Activated naive CD4-positive, alpha-beta T cell treated with anti-CD3 and anti-CD28 coated beads, Interleukin-2, amount 50 U/mL, for 72 hours (primary cell): ENCODE measurements around the gene ATG2A. TPM values are rescaled to one million over a fixed set of nuclear protein-coding genes. Genes with fewer than 3 reads are reported as not detected.

Experiments used
- ATAC-seq, 2 donors: fragments of 150-1000 bp; cut with Tn5 transposase; 2 replicates each; pipeline ENCODE4 v1.10.0; 2021; ENCODE audit warnings: mild to moderate bottlenecking in 2 of 2, moderate library complexity in 2 of 2
- DNase-seq, 2 donors: peaks; one replicate each; pipeline ENCODE4 v3.0.0; 2021 to 2022; ENCODE audit warnings: low spot score in 2 of 2
- H3K27ac Mint-ChIP-seq, 2 donors: one replicate each; pipeline ENCODE4 v1.8.0; 2022; ENCODE audit warnings: mild to moderate bottlenecking in 2 of 2, mixed read lengths in 2 of 2
- H3K36me3 Mint-ChIP-seq, 2 donors: one replicate each; pipeline ENCODE4 v1.8.0; 2022; ENCODE audit warnings: mixed read lengths in 2 of 2
- H3K9me3 Mint-ChIP-seq, 2 donors: one replicate each; pipeline ENCODE4 v1.8.0; 2022; ENCODE audit warnings: mixed read lengths in 2 of 2
- total RNA-seq, 2 donors: library from RNA; stranded (reverse); gene quantifications; one replicate each; pipeline ENCODE4 v1.2.3, GENCODE V29; 2022

ATG2A gene
- total RNA-seq, 2 donors from 2014 or later = 21.2 to 26.8 TPM

DNA sequence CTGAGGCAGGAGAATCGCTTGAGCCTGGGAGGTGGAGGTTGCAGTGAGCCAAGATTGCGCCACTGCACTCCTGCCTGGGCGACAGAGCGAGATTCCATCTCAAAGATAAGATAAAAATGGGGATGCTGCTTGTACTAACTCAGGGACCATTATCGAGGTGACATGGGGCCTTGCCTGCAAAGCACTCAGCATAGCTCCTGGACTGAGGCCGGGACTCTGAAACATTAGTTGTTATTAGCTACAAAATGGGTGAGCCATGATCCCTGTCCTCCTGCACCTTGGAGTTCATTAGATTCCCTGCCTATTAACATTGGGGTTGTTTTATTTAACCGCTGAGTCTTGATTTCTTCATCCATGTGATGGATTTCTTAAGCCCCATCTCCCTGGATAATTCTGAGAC, 12.6 kb upstream of the ATG2A start:
- no peaks in the 10 kb centered on the region for H3K36me3 Mint-ChIP-seq
- H3K27ac Mint-ChIP-seq = no peak overlapping the region
- ATAC-seq (no peak), DNase-seq (no peak)
- H3K9me3 Mint-ChIP-seq = no peaks in the 10 kb centered on the region

GRCh38 chr11:64928957-64929356, 11.9 kb upstream of the ATG2A start:
- DNase-seq (no peak), ATAC-seq (no peak)
- H3K27ac Mint-ChIP-seq = no peak overlapping the region
- H3K9me3 Mint-ChIP-seq = no peaks in the 10 kb centered on the region
- H3K36me3 Mint-ChIP-seq = no peaks in the 10 kb centered on the region

DNA sequence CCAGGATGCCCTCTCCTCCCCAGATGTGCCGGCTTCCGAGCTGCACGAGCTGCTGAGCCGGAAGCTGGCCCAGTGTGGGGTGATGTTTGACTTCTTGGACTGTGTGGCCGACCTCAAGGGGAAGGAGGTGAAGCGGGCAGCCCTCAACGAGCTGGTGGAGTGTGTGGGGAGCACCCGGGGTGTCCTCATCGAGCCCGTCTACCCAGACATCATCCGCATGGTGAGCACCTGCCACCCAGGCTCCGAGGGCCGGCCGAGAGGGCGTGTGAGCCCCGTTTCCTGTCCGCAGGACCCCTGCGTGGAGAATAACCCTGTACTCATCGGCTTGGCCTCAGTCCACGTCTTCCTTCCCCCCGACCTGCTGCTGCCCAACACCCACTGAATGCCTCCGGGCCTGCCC, 9.7 kb upstream of the ATG2A start:
- no peak overlapping the region for H3K27ac Mint-ChIP-seq
- ATAC-seq = no peak
- no peaks in the 10 kb centered on the region for H3K9me3 Mint-ChIP-seq
- DNase-seq = no peak
- no peaks in the 10 kb centered on the region for H3K36me3 Mint-ChIP-seq

DNA sequence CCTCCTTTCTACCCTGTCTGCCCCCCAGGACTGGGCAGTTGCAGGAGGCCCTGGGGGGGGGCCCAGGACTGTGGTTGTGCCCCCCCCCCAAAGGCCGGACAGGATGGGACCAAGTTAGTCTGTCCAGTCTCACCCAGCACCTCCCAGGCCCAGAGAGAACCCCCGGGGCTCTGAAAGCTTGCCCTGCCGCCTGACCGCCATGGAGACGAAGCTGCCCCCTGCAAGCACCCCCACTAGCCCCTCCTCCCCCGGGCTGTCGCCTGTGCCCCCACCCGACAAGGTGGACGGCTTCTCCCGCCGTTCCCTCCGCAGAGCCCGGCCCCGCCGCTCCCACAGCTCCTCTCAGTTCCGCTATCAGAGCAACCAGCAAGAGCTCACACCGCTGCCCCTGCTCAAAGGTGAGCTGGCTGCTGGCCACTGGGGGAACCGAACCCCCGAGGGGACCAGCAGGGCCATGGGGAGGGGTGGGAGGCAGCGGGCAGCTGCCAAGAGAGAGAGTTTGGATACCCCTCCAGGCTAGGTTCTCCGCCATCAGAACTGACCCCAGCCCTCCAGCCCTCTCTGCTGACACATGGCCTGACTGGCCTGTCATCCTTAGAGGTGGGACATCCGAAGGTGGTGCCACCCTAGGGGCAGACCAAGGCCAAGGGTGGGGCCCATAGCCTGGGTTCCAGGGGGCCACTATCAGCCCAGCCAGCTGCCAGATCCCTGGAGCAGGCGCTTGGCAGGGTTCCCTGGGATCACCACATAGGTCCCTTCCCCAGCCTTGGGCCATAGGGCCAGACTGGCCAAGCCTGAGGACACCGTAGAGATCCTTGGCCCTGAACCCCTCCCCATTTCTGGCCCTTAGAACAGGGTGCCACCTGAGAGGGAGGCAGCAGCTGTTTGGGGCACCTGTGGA, 8.8 kb upstream of the ATG2A start:
- ATAC-seq = no peak
- no peak for DNase-seq
- Mint-ChIP-seq H3K9me3 (no peaks in the 10 kb centered on the region), H3K36me3 (no peaks in the 10 kb centered on the region), H3K27ac (peak overlapping the region in 1 of 2 donors; percentile 48)

DNA sequence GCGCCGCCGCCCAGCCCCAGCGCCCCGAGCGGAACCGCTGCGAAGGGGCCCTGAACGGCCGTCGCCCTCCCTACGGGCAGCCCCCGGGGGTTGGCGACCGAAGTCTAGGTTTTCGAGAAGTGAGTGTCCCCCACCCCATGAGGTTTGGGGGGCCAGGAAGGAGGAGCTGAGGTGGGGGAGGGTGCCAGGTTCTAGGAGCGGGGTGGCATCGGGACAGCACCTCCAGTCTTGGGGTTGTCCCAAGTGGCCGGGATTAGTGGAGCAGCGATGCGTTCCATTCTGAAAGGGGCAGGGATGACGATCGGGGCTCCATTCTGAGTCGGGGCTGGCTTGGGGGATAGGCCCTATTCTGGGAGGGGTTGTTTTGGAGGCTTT, 7.9 kb upstream of the ATG2A start:
- H3K9me3 Mint-ChIP-seq = no peaks in the 10 kb centered on the region
- no peaks in the 10 kb centered on the region for H3K36me3 Mint-ChIP-seq
- ATAC-seq = peak in 1 of 2 donors; percentile 49
- peak overlapping the region; percentile 70 to 75 for H3K27ac Mint-ChIP-seq
- no peak for DNase-seq

- peak; percentile 81 to 88 for DNase-seq
- ATAC-seq = peak; percentile 90 to 94
- Mint-ChIP-seq H3K9me3 (no peaks in the 10 kb centered on the region), H3K36me3 (no peaks in the 10 kb centered on the region), H3K27ac (peak within 1 kb of the TSS; percentile 70 to 99)
Measured at GRCh38 chr11:64923944-64924909, 7.2 kb upstream of the ATG2A start, which contains the start of gene PPP2R5B. PPP2R5B (plus strand) TSS chr11:64924689; CDS start chr11:64925735, 1,046 bp downstream.

DNA sequence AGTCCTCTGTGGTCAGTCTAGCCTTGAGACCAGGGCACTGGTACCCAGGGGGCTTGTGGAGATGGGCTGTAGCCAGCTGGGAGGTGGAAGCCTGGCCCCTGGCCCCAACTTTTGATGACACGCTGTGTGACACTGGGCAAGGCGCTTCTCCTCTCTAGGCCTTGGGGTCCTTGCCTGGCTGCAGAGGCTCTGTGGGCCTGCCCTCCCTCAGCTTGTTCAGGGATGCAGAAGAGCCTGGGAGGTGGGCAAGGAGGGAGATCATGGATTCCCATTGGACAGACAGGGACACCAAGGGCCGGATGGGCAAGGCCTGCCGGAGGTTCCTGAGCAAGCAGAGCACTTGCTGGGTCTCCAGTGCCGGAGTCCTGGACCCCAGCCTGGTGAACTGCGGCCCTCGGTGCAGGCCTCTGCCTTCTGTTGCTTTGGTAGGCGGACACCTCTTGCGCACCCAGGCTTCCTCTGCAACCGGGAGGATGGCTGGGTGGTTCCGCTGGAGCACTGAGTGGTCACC, 6.2 kb upstream of the ATG2A start:
- DNase-seq (no peak), ATAC-seq (no peak)
- H3K27ac Mint-ChIP-seq = peak overlapping the region in 1 of 2 donors; percentile 50
- no peaks in the 10 kb centered on the region for H3K36me3 Mint-ChIP-seq
- H3K9me3 Mint-ChIP-seq = no peaks in the 10 kb centered on the region

GRCh38 chr11:64921384-64921783, 4.4 kb upstream of the ATG2A start:
- ATAC-seq (no peak), DNase-seq (no peak)
- no peaks in the 10 kb centered on the region for H3K36me3 Mint-ChIP-seq
- H3K9me3 Mint-ChIP-seq = no peaks in the 10 kb centered on the region
- H3K27ac Mint-ChIP-seq = peak overlapping the region in 1 of 2 donors; percentile 36

- DNase-seq = no peak
- ATAC-seq = no peak
- Mint-ChIP-seq H3K36me3 (no peaks in the 10 kb centered on the region), H3K9me3 (no peaks in the 10 kb centered on the region), H3K27ac (no peak overlapping the region)
Measured at GRCh38 chr11:64920124-64920523, 3.1 kb upstream of the ATG2A start.

GRCh38 chr11:64919627-64920026, 2.6 kb upstream of the ATG2A start:
- DNase-seq = no peak
- ATAC-seq = no peak
- Mint-ChIP-seq H3K27ac (no peak overlapping the region), H3K9me3 (no peaks in the 10 kb centered on the region), H3K36me3 (no peaks in the 10 kb centered on the region)

GRCh38 chr11:64918017-64918416, 1.0 kb upstream of the ATG2A start:
- peak overlapping the region; percentile 92 to 96 for H3K27ac Mint-ChIP-seq
- no peaks in the 10 kb centered on the region for H3K36me3 Mint-ChIP-seq
- ATAC-seq = no peak
- no peaks in the 10 kb centered on the region for H3K9me3 Mint-ChIP-seq
- no peak for DNase-seq

DNA sequence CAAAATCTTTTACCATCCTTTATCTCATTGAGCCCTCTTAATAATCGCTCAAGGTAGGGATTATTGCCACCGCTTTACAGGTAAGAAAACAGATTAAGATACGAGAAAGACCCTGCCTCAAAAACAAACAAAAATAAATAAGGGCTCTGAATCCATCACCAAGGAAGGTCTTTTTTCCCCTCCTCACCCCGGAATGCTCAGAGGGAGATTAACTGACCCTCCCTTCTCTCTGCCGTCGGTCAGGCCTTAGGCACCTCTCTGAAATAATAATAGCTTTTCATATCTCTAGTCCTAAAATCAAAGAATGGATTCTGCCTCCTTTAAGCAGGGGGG, 620 bp upstream of the ATG2A start:
- DNase-seq (no peak), ATAC-seq (no peak)
- H3K27ac Mint-ChIP-seq = peak overlapping the region; percentile 92 to 96
- no peaks in the 10 kb centered on the region for H3K36me3 Mint-ChIP-seq
- no peaks in the 10 kb centered on the region for H3K9me3 Mint-ChIP-seq

GRCh38 chr11:64916040-64916774, 802 bp downstream of the ATG2A start:
- Mint-ChIP-seq H3K27ac (peak overlapping the region; percentile 92 to 96), H3K9me3 (no peaks in the 10 kb centered on the region), H3K36me3 (no peaks in the 10 kb centered on the region)
- DNase-seq (peak in 1 of 2 donors; percentile 30), ATAC-seq (peak in 1 of 2 donors; percentile 3)

- no peak for DNase-seq
- no peak for ATAC-seq
- Mint-ChIP-seq H3K27ac (peak overlapping the region in 1 of 2 donors; percentile 96), H3K9me3 (no peaks in the 10 kb centered on the region), H3K36me3 (no peaks in the 10 kb centered on the region)
Measured at GRCh38 chr11:64915376-64915887, 1.6 kb downstream of the ATG2A start.

DNA sequence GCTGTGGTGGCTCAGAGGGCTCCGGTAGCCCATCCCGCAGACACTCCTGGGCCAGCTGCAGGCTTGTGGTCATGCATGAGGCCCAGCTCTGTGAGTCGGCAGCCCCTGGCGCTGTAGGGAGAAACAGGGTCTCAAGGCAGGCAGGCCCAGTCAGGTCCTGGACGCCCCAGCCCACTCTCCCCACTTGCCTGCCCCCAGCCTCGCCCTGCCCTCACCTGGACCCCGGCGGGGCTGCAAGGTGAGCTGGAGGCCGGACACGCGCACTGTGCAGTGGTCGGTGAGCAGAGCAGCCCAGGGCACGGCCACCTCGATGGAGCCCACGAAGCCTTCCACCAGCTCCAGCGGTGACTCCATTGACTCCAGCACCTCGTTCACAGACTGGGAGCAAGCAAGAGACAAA, 2.9 kb downstream of the ATG2A start:
- no peak for ATAC-seq
- Mint-ChIP-seq H3K9me3 (no peaks in the 10 kb centered on the region), H3K27ac (no peak overlapping the region), H3K36me3 (no peaks in the 10 kb centered on the region)
- no peak for DNase-seq

DNA sequence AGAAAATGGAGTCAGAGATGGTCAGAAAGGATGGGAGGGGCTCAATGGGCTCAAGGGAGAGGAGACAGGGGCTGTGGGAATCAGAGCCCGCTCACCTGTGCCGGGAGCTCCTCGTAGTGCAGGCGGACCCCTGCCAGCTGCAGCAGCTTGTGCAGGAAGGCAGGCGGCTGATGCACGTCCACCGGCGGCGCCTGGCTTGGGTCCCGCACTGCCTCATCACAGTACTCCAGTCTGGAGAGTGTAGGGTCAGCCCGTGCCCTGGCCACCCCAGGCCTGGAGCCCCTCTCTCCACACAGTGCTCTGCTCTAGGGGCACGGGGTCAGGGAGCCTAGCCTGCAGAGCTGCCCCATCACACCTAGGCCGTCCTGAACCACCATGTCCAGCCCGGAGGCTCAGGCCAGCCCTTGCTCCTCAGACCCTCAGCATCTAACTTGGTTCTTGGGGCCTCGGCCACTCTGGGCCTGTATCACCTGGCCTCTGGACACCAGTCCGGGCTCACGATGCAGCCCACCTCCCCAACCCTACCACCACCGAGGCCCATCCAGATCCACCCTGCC, 3.8 kb downstream of the ATG2A start:
- Mint-ChIP-seq H3K36me3 (no peaks in the 10 kb centered on the region), H3K9me3 (no peaks in the 10 kb centered on the region), H3K27ac (peak overlapping the region in 1 of 2 donors; percentile 22)
- no peak for ATAC-seq
- DNase-seq = no peak
